NT2/D1 (cell line): ENCODE results near the gene MFSD11.
"Not testable (repeated sequence)": the region's sequence is repeated elsewhere in the genome, so short reads cannot be mapped to it uniquely, and the experiment has no call there.

ENCODE experiments used
- DNase-seq: peaks from one replicate; pipeline ENCODE4 v3.0.0-alpha.2; 2011; ENCODE audit warnings: low read depth, low spot score
- H3K27me3 ChIP-seq: 2 replicates; pipeline ENCODE4 v1.6.0; 2011; ENCODE audit warnings: mild to moderate bottlenecking; ENCODE audit not compliant: insufficient read length, insufficient read depth
- H3K36me3 ChIP-seq: 2 replicates; pipeline ENCODE4 v1.6.1; 2011; ENCODE audit warnings: mild to moderate bottlenecking, low read length, mixed read lengths; ENCODE audit not compliant: insufficient read depth, insufficient read length
- H3K4me1 ChIP-seq: 2 replicates; pipeline ENCODE4 v1.5.1; 2011; ENCODE audit not compliant: insufficient read depth, insufficient read length
- H3K4me3 ChIP-seq: 2 replicates; pipeline ENCODE4 v1.5.1; 2011; ENCODE audit warnings: low read depth; ENCODE audit not compliant: insufficient read length
- H3K9ac ChIP-seq: 2 replicates; pipeline ENCODE4 v1.6.0; 2011; ENCODE audit warnings: low read depth; ENCODE audit not compliant: insufficient read length
- H3K9me3 ChIP-seq: 2 replicates; pipeline ENCODE4 v1.5.1; 2011; ENCODE audit warnings: mild to moderate bottlenecking, low read length; ENCODE audit not compliant: insufficient read depth
- SUZ12 ChIP-seq: IDR thresholded peaks from 2 replicates; pipeline ENCODE4 v1.6.1; 2011; ENCODE audit not compliant: insufficient read length, insufficient read depth; ENCODE audit errors: extremely low read depth
- YY1 ChIP-seq: IDR thresholded peaks from 2 replicates; pipeline ENCODE4 v1.6.1; 2011; ENCODE audit not compliant: insufficient read length, insufficient read depth
- ZNF274 ChIP-seq: IDR thresholded peaks from 2 replicates; pipeline ENCODE4 v1.6.1; 2011; ENCODE audit warnings: mild to moderate bottlenecking, low read depth, low read length

Gene MFSD11

DNA sequence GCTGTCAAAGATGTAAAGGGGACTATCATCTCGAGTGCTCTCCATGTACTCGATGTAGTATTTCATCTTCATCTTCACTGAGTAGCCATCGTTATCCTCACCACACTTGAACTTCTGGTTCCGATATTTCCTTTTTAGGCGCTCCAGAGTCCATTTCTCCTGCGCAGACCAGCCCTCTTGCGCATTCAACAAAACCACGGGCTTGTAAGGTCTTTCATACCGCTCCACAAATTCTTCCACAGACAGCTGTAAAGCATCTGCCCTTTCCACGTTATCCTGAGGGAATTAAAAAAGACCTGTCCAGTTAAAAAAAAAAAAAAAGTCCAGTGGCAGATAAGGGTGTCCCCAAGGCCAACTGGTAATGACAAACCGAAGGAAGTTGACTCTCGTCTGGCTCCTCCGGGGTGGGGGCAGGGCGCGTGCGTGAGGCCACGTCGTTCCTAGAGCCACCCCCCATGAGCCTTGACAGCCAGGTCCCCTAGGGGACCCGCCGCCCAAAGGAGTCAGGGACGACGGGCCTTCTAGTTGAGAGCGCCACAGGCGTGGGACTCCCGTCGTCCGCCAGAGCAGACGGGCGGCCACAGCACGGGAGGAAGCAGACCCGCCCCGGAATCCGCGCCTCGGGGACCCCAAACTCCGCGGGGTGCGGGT, 12.2 kb upstream of the MFSD11 start:
- no peak for TF ChIP-seq ZNF274
- DNase-seq: no peak
- H3K9me3 ChIP-seq: no peaks in the 10 kb centered on the region
- peaks cover 61% of the 10 kb centered on the region for H3K36me3 ChIP-seq
- H3K27me3 ChIP-seq: no peaks in the 10 kb centered on the region
- H3K4me3 ChIP-seq: peak overlapping the region; percentile 93
- H3K9ac ChIP-seq: peak overlapping the region; percentile 95
- peaks cover 2% of the 10 kb centered on the region for H3K4me1 ChIP-seq

GRCh38 chr17:76726231-76726775, 11.6 kb upstream of the MFSD11 start, which contains the start of gene JMJD6:
Gene JMJD6 (minus strand): TSS chr17:76726606. CDS start chr17:76726475, 131 bp downstream.
- TF ChIP-seq SUZ12 (no peak), YY1 (peak; percentile 91)
- Histone ChIP-seq H3K27me3 (no peaks in the 10 kb centered on the region), H3K4me3 (peak within 1 kb of the TSS; percentile 95), H3K4me1 (peaks cover 2% of the 10 kb centered on the region), H3K9me3 (no peaks in the 10 kb centered on the region), H3K9ac (peak within 1 kb of the TSS; percentile 99), H3K36me3 (peaks cover 55% of the 10 kb centered on the region)
- DNase-seq: peak; percentile 86

- H3K9me3 ChIP-seq: no peaks in the 10 kb centered on the region
- peaks cover 48% of the 10 kb centered on the region for H3K36me3 ChIP-seq
- peak; percentile 46 for DNase-seq
- peaks cover 2% of the 10 kb centered on the region for H3K4me1 ChIP-seq
- H3K27me3 ChIP-seq: no peaks in the 10 kb centered on the region
- TF ChIP-seq ZNF274: no peak
- no peak for TF ChIP-seq SUZ12
- TF ChIP-seq YY1: no peak
- H3K9ac ChIP-seq: peak within 1 kb of the TSS; percentile 99
- peak within 1 kb of the TSS; percentile 95 for H3K4me3 ChIP-seq
These were observed 10.9 kb upstream of the MFSD11 start, which contains the start of gene METTL23 for GRCh38 chr17:76726776-76727718. Gene METTL23 (plus strand): TSS chr17:76726839. CDS start chr17:76729711, 2,872 bp downstream.

- Histone ChIP-seq H3K4me3 (peak overlapping the region; percentile 95), H3K9ac (peak overlapping the region; percentile 99), H3K27me3 (no peaks in the 10 kb centered on the region), H3K4me1 (peaks cover 2% of the 10 kb centered on the region), H3K9me3 (no peaks in the 10 kb centered on the region), H3K36me3 (peaks cover 46% of the 10 kb centered on the region)
- TF ChIP-seq YY1 (no peak), SUZ12 (no peak), ZNF274 (no peak)
- DNase-seq: no peak
These were observed 10.0 kb upstream of the MFSD11 start for GRCh38 chr17:76727745-76728456.

- not testable (repeated sequence) for H3K9ac ChIP-seq, DNase-seq, H3K4me1 ChIP-seq, H3K9me3 ChIP-seq, H3K4me3 ChIP-seq, H3K27me3 ChIP-seq
- H3K36me3 ChIP-seq: peaks cover 61% of the 10 kb centered on the region
These were observed 5.9 kb upstream of the MFSD11 start for GRCh38 chr17:76731800-76732733.

GRCh38 chr17:76732734-76733617, 4.9 kb upstream of the MFSD11 start:
- H3K9me3 ChIP-seq: no peaks in the 10 kb centered on the region
- no peak overlapping the region for H3K4me3 ChIP-seq
- TF ChIP-seq YY1 (no peak), ZNF274 (no peak)
- peaks cover 58% of the 10 kb centered on the region for H3K36me3 ChIP-seq
- no peak for DNase-seq
- no peaks in the 10 kb centered on the region for H3K27me3 ChIP-seq
- H3K9ac ChIP-seq: no peak overlapping the region
- no peaks in the 10 kb centered on the region for H3K4me1 ChIP-seq
